ENCODE measurements around the gene RHNO1.

DNA sequence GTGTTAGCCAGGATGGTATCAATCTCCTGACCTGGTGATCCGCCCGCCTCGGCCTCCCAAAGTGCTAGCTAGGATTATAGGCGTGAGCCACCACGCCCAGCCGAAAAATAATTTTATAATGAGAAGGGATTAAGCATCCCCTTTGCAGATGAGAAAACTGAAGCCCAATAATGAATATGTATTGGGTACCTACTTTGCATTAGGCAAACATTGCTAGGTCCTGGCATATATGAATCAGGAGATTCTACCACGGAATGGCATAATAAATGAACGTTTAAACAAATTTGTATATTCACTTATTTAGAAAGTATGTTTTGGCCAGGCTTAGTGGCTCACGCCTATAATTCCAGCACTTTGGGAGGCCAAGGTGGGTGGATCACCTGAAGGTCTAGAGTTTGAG is 46.0 kb downstream of the RHNO1 start:
- TF ChIP-seq TEAD4 (IDR thresholded peaks at IDR 0.05; ENCODE audit: low read depth, low read length): no peak
- TF ChIP-seq EZH2 (IDR thresholded peaks at IDR 0.05; ENCODE audit: low read depth, low read length, severe bottlenecking): no peak
- TF ChIP-seq POLR2A (IDR thresholded peaks at IDR 0.05; ENCODE audit: control extremely low read depth in 1 of 2, low read depth in 2 of 2, low read length in 2 of 2): no peak
- TF ChIP-seq, protein P1, sequence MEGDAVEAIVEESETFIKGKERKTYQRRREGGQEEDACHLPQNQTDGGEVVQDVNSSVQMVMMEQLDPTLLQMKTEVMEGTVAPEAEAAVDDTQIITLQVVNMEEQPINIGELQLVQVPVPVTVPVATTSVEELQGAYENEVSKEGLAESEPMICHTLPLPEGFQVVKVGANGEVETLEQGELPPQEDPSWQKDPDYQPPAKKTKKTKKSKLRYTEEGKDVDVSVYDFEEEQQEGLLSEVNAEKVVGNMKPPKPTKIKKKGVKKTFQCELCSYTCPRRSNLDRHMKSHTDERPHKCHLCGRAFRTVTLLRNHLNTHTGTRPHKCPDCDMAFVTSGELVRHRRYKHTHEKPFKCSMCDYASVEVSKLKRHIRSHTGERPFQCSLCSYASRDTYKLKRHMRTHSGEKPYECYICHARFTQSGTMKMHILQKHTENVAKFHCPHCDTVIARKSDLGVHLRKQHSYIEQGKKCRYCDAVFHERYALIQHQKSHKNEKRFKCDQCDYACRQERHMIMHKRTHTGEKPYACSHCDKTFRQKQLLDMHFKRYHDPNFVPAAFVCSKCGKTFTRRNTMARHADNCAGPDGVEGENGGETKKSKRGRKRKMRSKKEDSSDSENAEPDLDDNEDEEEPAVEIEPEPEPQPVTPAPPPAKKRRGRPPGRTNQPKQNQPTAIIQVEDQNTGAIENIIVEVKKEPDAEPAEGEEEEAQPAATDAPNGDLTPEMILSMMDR (IDR thresholded peaks at IDR 0.05; ENCODE audit: control extremely low read depth in 1 of 3, insufficient read depth in 1 of 3, low read depth in 1 of 3, low read length in 3 of 3): no peak
- TF ChIP-seq TAF1 (IDR thresholded peaks at IDR 0.05; ENCODE audit: low read depth, low read length): no peak
- TF ChIP-seq EP300 (IDR thresholded peaks at IDR 0.05; ENCODE audit: borderline replicate concordance in 1 of 2, low read depth in 2 of 2, low read length in 2 of 2): no peak
